T47D (cell line): ENCODE data around the gene KIRREL2.
"Not testable (repeated sequence)": the region's sequence is repeated elsewhere in the genome, so short reads cannot be mapped to it uniquely, and the experiment has no call there.

Experiments used
- DNase-seq, 2 experiments: peaks; one replicate each; pipeline versions ENCODE4 v3.0.0 to v3.0.0-alpha.2; 2011 to 2012; ENCODE audit warnings: low read depth in 1 of 2, low spot score in 1 of 2
- JUND ChIP-seq: IDR thresholded peaks from 2 replicates; pipeline ENCODE4 v1.6.1; 2012; ENCODE audit warnings: low read depth
- in situ Hi-C: cut with HindIII; loops from 2 replicates; pipeline ENCODE4 v1.10.0; 2016; ENCODE audit warnings: low sequenced_read_pairs, low pct_unique_long_range_greater_than_20kb

Gene KIRREL2

GRCh38 chr19:35868172-35868822 is 11.6 kb downstream of the KIRREL2 start, which contains the start of gene APLP1:
TSS of gene APLP1 (plus strand) at chr19:35868574. CDS start at chr19:35868637, 63 bp downstream.
- peak; percentile 51 to 80 for DNase-seq
- in situ Hi-C loops = no loop called here

GRCh38 chr19:35868823-35869326 is 12.2 kb downstream of the KIRREL2 start:
- TF ChIP-seq JUND = no peak
- in situ Hi-C loops = no loop called here
- DNase-seq = no peak

More at GRCh38 chr19:35868172-35868822, 11.6 kb downstream of the KIRREL2 start, which contains the start of gene APLP1:
- TF ChIP-seq JUND = no peak

- TF ChIP-seq JUND = no peak
- in situ Hi-C loops = no loop called here
- DNase-seq = peak; percentile 55 to 93
Observed at GRCh38 chr19:35869327-35870123, 12.8 kb downstream of the KIRREL2 start.

- in situ Hi-C loops = not testable (repeated sequence)
- DNase-seq = peak in 1 of 2 experiments; percentile 86
Observed at GRCh38 chr19:35870124-35870736, 13.5 kb downstream of the KIRREL2 start.

DNA sequence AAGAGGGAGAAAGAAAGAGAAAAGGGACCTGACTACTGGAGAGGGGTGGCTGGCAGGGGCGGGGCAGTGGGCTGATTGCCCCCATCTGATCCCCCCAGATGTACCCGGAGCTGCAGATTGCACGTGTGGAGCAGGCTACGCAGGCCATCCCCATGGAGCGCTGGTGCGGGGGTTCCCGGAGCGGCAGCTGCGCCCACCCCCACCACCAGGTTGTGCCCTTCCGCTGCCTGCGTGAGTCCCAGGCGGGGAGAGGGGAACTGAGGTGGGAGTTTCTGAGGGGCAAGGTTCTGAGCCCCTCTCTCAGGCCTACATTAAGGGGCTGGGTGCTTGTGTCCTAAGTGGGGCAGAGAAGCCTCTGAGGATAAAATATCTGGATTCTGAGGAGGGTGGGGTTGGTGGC is 14.1 kb downstream of the KIRREL2 start:
- in situ Hi-C loops = no loop called here
- no peak for TF ChIP-seq JUND
- DNase-seq = no peak

DNA sequence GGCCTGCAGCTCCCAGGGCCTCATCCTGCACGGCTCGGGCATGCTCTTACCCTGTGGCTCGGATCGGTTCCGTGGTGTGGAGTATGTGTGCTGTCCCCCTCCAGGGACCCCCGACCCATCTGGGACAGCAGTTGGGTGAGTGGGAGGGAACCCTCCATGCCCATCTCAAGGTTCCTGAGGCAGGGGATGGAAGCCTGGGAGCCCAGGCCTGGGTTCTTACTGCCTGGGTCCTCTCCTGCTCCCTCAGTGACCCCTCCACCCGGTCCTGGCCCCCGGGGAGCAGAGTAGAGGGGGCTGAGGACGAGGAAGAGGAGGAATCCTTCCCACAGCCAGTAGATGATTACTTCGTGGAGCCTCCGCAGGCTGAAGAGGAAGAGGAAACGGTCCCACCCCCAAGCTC is 14.9 kb downstream of the KIRREL2 start:
- in situ Hi-C loops = no loop called here
- no peak for TF ChIP-seq JUND
- no peak for DNase-seq

GRCh38 chr19:35872180-35872579 is 15.5 kb downstream of the KIRREL2 start:
- in situ Hi-C loops = no loop called here
- no peak for TF ChIP-seq JUND
- DNase-seq = no peak

DNA sequence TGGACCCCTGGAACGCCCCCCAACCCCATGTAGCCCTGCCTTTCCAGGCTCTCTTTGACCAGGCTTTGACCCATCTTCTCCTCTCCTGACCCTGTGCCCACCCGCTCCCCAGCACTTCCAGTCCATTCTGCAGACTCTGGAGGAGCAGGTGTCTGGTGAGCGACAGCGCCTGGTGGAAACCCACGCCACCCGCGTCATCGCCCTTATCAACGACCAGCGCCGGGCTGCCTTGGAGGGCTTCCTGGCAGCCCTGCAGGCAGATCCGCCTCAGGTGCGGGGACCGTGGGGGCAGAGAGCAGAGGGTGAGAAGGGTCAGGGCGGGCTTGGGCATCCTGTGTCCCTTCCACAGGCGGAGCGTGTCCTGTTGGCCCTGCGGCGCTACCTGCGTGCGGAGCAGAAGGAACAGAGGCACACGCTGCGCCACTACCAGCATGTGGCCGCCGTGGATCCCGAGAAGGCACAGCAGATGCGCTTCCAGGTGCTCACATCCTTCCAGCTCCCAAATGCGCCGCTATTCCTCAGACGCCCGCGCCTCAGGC is 17.8 kb downstream of the KIRREL2 start:
- in situ Hi-C loops = no loop called here
- DNase-seq = no peak
- TF ChIP-seq JUND = no peak

DNA sequence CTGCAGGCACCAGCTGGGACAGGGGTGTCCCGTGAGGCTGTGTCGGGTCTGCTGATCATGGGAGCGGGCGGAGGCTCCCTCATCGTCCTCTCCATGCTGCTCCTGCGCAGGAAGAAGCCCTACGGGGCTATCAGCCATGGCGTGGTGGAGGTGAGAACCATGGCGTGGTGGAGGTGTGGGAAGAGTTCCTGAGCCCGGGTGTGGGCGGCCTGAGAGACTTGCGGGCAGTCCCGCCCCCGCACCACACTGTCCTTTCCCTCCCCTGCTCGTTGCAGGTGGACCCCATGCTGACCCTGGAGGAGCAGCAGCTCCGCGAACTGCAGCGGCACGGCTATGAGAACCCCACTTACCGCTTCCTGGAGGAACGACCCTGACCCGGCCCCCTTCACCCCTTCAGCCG is 22.4 kb downstream of the KIRREL2 start:
- no peak for TF ChIP-seq JUND
- no peak for DNase-seq
- in situ Hi-C loops = no loop called here

DNA sequence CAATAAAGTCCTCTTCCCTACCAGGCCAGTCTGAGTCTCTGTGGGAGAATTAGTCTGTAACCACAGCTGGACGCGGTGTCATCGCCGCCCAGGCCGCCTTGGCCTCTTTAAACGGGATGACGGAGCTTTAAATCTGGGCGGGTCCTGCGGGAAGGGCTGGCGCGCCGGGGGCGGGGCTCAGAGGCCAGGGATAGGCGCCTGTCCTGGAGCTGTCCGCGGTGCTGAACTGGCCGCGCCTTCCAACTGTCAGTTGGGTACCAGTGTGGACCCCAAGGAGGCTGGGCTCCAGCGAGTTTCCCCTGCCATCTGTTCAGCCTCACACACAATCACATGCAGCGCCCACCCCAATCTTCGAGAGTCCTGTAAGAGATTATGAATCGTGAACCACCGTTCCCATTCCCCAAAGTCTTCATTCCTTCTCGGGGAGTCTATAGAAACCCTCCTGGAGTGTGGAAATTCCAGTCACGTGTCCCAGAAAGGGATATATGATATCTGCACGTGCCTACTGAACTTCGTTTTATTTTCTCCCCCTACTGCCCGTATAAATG is 23.1 kb downstream of the KIRREL2 start:
- peak; percentile 54 to 89 for DNase-seq
- no peak for TF ChIP-seq JUND
- in situ Hi-C loops = no loop called here

DNA sequence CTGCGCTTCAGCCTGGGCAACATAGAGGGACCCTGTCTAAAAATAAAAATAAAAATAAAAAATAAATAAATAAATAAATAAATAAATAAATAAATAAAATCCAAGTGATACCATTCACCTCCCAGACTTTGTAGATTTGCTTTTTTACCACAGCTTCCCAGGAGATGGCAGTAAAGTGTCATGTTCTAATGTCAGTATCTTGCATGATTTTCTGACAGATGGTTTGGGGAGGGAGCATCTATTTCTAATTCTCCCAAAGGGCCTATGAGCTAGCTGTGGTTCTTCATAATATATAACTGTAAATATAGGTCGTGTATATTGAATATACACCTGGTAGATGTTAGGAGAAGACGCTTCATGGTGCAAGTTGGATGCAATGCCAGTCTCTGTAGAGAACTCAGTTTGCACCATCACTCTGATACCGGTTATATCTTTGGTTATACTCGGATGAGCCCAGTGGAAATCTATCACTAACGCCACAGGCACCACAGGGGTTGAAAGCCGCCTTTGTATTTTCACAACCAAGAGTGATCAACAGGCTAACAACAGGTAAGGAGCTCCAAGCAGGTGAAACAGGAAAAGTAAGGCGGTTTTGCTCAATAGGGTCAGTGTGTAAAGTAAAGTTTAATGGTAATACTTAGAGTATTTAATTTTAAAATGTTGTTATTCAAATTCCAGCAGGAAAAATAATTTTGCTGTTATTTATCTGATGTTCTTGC is 25.6 kb downstream of the KIRREL2 start:
- no peak for TF ChIP-seq JUND
- DNase-seq = peak; percentile 34 to 80
- in situ Hi-C loops = no loop called here

DNA sequence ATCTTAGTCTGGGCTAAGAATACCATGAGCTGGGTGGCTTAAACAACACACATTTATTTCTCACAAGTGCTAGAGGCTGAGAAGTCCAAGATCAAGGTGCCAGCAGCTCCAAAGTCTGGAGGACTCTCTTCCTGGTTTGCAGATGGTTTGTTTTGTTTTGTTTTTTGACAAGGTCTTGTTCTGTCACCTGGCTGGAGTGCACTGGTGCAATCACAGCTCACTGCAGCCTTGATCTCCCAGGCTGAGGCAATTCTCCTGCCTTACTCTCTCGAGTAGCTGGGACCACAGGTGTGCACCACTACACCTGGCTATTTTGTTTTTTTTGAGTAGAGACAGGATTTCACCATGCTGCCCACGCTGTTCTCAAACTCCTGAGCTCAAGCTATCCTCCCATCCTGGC is 27.2 kb downstream of the KIRREL2 start:
- in situ Hi-C loops = no loop called here
- TF ChIP-seq JUND = no peak
- no peak for DNase-seq
